K562 (cell line): Measurements from ENCODE around the gene NAP1L4. TPM values are rescaled to one million over a fixed set of nuclear protein-coding genes. Genes with fewer than 3 reads are reported as not detected.

Experiments
- JUND ChIP-seq, 2 experiments: IDR thresholded peaks; 2 replicates in 1 of 2; 3 replicates in 1 of 2; pipeline ENCODE4 v1.6.1; 2011; ENCODE audit warnings: borderline replicate concordance in 2 of 2, low read depth in 2 of 2, low read length in 2 of 2, improper control_type of control experiment in 1 of 2, missing biosample characterization in 1 of 2, missing genetic modification characterization in 1 of 2, missing genetic modification reagents in 1 of 2
- KLF10 ChIP-seq: fragments of 250-450 bp; sonication (Bioruptor Pico); IDR thresholded peaks from 2 replicates; pipeline ENCODE4 v1.6.1; 2021; ENCODE audit warnings: matching md5 sums
- MAZ ChIP-seq, 2 experiments: fragments of 450-650 bp in 1 of 2; sonication (generic) in 1 of 2; formaldehyde crosslinking; IDR thresholded peaks in 1 of 2; conservative IDR thresholded peaks in 1 of 2; 2 replicates each; pipeline versions ENCODE4 v1.4.0 to v1.5.0; 2020; ENCODE audit warnings: mild to moderate bottlenecking in 1 of 2, missing genetic modification reagents in 1 of 2
- MEF2A ChIP-seq: IDR thresholded peaks from 2 replicates; pipeline ENCODE4 v1.6.1; 2011; ENCODE audit warnings: low read depth, mild to moderate bottlenecking, low read length, moderate library complexity; ENCODE audit not compliant: control insufficient read depth
- NFIC ChIP-seq: fragments of 450-650 bp; IDR thresholded peaks from 2 replicates; pipeline ENCODE4 v1.6.1; 2017; ENCODE audit warnings: mild to moderate bottlenecking, inconsistent platforms
- SMC3 ChIP-seq: conservative IDR thresholded peaks from 2 replicates; pipeline ENCODE4 v1.6.1; 2011; ENCODE audit warnings: low read depth, low read length, improper control_type of control experiment; ENCODE audit not compliant: insufficient read depth
- SRSF7 ChIP-seq: fragments of 200-400 bp; formaldehyde crosslinking; optimal IDR thresholded peaks from 2 replicates; pipeline ENCODE3; 2017; ENCODE audit warnings: mild to moderate bottlenecking, low read depth, low read length
- ZKSCAN3 ChIP-seq: fragments of 250-450 bp; sonication (Bioruptor Pico); IDR thresholded peaks from 2 replicates; pipeline ENCODE4 v1.4.0; 2020
- ZNF124 ChIP-seq: sonication (generic); formaldehyde crosslinking; IDR thresholded peaks from 2 replicates; pipeline ENCODE4 v1.8.1; 2022; ENCODE audit warnings: missing genetic modification reagents
- ZNF140 ChIP-seq: fragments of 250-450 bp; sonication (Bioruptor Pico); IDR thresholded peaks from 2 replicates; pipeline ENCODE4 v1.8.0; 2021; ENCODE audit warnings: moderate library complexity, mild to moderate bottlenecking, inconsistent platforms
- polyA plus RNA-seq, 8 experiments: library from polyadenylated mRNA; depleted of rRNA in 4 of 8; stranded (reverse) in 5 of 8; unstranded in 3 of 8; fragments of >200 nt; fragmentation: Nextera tagmentation in 2 of 8; fragmentation: Illumina TruSeq in 1 of 8; extraction: Ambion mirVana in 2 of 8; extraction: Trizol in 1 of 8; gene quantifications; 2 replicates each; pipeline versions ENCODE4 v1.2.1 to v1.2.3, GENCODE V29; 2011 to 2014; ENCODE audit warnings: inconsistent platforms in 1 of 8, missing spikeins in 1 of 8
- total RNA-seq, 7 experiments: library from RNA; depleted of rRNA in 6 of 7; stranded (reverse); fragments of >200 nt in 6 of 7; fragmentation: Illumina TruSeq in 2 of 7; extraction: Trizol in 2 of 7; gene quantifications; 2 replicates each; pipeline versions ENCODE4 v1.2.1 to v1.2.3, GENCODE V29; 2011 to 2021; ENCODE audit warnings: low replicate concordance in 1 of 7
- TF ChIP-seq, protein P1 (sequence below), 2 experiments: fragments of 450-650 bp; IDR thresholded peaks; 2 replicates each; pipeline ENCODE4 v1.6.1; 2018; ENCODE audit warnings: mild to moderate bottlenecking in 2 of 2, low read depth in 1 of 2; ENCODE audit not compliant: partially characterized antibody in 2 of 2
- TF ChIP-seq, protein P2 (sequence below): sonication (generic); formaldehyde crosslinking; IDR thresholded peaks from 2 replicates; pipeline ENCODE4 v1.8.0; 2023; ENCODE audit warnings: mild to moderate bottlenecking, missing genetic modification reagents
- TF ChIP-seq, protein P3 (sequence below), 2 experiments: fragments of 450-650 bp in 1 of 2; sonication (generic) in 1 of 2; formaldehyde crosslinking in 1 of 2; IDR thresholded peaks in 1 of 2; conservative IDR thresholded peaks in 1 of 2; 2 replicates each; pipeline versions ENCODE4 v1.6.1 to v1.8.1; 2016 to 2023; ENCODE audit warnings: mild to moderate bottlenecking in 2 of 2, moderate library complexity in 2 of 2, inconsistent platforms in 1 of 2, missing genetic modification reagents in 1 of 2

Gene NAP1L4
- total and polyA plus RNA-seq, 9 of the 15 experiments (the other 6 are each of a cell fraction or from before 2014, with no cell fraction given), result 34.1 to 237 (median 179) TPM

GRCh38 chr11:2901854-2902783 is 90.0 kb downstream of the NAP1L4 start (continued):
- TF ChIP-seq ZKSCAN3 (CRISPR knock-in tag) (no peak), SRSF7 (no peak), NFIC (peak; percentile 29; the same call in 1 of the 2 replicates), KLF10 (CRISPR knock-in tag) (no peak), JUND (IDR thresholded peaks at IDR 0.05; ENCODE audit: borderline replicate concordance, low read depth, low read length) (peak; percentile 54), JUND (tag; IDR thresholded peaks at IDR 0.05; ENCODE audit: borderline replicate concordance, low read depth, low read length) (no peak; the same call in 2 of the 3 replicates), ZNF124 (CRISPR knock-in tag) (no peak), MEF2A (no peak), ZNF140 (no peak), MAZ (CRISPR knock-in tag; conservative IDR thresholded peaks at IDR 0.05 in 1 of 2, IDR thresholded peaks at IDR 0.05 in 1 of 2) (peak; percentile 42 to 79; a peak in 2 of 4 replicates), SMC3 (no peak)
- TF ChIP-seq, protein P1, sequence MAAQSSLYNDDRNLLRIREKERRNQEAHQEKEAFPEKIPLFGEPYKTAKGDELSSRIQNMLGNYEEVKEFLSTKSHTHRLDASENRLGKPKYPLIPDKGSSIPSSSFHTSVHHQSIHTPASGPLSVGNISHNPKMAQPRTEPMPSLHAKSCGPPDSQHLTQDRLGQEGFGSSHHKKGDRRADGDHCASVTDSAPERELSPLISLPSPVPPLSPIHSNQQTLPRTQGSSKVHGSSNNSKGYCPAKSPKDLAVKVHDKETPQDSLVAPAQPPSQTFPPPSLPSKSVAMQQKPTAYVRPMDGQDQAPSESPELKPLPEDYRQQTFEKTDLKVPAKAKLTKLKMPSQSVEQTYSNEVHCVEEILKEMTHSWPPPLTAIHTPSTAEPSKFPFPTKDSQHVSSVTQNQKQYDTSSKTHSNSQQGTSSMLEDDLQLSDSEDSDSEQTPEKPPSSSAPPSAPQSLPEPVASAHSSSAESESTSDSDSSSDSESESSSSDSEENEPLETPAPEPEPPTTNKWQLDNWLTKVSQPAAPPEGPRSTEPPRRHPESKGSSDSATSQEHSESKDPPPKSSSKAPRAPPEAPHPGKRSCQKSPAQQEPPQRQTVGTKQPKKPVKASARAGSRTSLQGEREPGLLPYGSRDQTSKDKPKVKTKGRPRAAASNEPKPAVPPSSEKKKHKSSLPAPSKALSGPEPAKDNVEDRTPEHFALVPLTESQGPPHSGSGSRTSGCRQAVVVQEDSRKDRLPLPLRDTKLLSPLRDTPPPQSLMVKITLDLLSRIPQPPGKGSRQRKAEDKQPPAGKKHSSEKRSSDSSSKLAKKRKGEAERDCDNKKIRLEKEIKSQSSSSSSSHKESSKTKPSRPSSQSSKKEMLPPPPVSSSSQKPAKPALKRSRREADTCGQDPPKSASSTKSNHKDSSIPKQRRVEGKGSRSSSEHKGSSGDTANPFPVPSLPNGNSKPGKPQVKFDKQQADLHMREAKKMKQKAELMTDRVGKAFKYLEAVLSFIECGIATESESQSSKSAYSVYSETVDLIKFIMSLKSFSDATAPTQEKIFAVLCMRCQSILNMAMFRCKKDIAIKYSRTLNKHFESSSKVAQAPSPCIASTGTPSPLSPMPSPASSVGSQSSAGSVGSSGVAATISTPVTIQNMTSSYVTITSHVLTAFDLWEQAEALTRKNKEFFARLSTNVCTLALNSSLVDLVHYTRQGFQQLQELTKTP (IDR thresholded peaks at IDR 0.05; ENCODE audit: low read depth in 1 of 2, partially characterized antibody in 2 of 2), result no peak
- TF ChIP-seq, protein P2, sequence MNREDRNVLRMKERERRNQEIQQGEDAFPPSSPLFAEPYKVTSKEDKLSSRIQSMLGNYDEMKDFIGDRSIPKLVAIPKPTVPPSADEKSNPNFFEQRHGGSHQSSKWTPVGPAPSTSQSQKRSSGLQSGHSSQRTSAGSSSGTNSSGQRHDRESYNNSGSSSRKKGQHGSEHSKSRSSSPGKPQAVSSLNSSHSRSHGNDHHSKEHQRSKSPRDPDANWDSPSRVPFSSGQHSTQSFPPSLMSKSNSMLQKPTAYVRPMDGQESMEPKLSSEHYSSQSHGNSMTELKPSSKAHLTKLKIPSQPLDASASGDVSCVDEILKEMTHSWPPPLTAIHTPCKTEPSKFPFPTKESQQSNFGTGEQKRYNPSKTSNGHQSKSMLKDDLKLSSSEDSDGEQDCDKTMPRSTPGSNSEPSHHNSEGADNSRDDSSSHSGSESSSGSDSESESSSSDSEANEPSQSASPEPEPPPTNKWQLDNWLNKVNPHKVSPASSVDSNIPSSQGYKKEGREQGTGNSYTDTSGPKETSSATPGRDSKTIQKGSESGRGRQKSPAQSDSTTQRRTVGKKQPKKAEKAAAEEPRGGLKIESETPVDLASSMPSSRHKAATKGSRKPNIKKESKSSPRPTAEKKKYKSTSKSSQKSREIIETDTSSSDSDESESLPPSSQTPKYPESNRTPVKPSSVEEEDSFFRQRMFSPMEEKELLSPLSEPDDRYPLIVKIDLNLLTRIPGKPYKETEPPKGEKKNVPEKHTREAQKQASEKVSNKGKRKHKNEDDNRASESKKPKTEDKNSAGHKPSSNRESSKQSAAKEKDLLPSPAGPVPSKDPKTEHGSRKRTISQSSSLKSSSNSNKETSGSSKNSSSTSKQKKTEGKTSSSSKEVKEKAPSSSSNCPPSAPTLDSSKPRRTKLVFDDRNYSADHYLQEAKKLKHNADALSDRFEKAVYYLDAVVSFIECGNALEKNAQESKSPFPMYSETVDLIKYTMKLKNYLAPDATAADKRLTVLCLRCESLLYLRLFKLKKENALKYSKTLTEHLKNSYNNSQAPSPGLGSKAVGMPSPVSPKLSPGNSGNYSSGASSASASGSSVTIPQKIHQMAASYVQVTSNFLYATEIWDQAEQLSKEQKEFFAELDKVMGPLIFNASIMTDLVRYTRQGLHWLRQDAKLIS (CRISPR knock-in tag), result peak; percentile 85
- TF ChIP-seq, protein P3, sequence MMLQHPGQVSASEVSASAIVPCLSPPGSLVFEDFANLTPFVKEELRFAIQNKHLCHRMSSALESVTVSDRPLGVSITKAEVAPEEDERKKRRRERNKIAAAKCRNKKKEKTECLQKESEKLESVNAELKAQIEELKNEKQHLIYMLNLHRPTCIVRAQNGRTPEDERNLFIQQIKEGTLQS (IDR thresholded peaks at IDR 0.05), result peak; percentile 22; the same call in 1 of the 2 replicates
- TF ChIP-seq, protein P3 (CRISPR knock-in tag; conservative IDR thresholded peaks at IDR 0.05), result no peak
